Fibroblast of skin of abdomen (primary cell): Measurements from ENCODE around the gene SNRPA1.
A peak's percentile ranks its signal among the peaks of the same experiment; 100 is the strongest.

Experiments
- DNase-seq: peaks from one replicate; pipeline ENCODE4 v3.0.0-alpha.2; 2013

Gene SNRPA1

DNA sequence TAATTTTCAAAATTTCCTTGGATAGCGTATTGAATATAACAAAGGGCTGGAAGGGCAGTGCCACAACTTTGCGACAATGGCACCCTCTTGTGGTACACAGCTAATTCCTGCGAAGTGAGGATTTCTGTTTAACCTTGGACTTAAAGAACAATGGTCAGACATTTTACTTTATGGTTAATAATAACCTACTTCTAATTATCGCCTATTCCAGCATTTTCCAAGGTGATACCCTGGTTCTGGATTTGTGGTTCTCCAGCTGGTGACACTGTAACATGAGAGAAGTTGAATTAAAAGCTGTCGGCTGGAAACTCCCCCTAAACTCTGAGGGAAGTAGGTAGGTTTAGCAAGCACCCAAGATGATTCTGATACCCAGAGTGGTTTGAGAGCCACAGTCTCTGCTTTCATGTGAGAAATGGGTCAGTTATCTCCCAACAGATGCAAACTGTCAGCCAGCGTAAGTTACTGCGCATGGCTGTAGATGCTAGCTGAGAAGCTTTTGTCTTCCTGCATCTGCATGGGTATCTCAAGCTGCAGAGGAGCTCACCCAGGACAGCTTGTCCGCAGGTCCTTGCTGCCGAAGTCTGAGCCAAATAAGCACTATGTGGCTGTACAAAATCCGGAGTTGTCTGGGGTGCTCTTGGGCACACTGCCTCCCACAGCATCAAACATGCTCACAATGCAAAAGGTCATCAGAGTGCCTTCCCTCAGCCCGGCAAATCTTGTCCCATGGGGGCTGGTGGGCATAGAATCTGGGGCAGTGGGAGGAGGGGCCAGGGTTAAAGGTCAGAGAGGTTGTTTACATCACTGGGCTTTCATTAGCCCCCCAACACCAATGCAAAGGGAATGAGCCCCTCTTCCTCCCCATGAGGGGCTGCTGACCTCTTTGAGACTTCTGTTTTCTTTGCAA lies 36.6 kb downstream of the SNRPA1 start:
- DNase-seq: peak; percentile 68

DNA sequence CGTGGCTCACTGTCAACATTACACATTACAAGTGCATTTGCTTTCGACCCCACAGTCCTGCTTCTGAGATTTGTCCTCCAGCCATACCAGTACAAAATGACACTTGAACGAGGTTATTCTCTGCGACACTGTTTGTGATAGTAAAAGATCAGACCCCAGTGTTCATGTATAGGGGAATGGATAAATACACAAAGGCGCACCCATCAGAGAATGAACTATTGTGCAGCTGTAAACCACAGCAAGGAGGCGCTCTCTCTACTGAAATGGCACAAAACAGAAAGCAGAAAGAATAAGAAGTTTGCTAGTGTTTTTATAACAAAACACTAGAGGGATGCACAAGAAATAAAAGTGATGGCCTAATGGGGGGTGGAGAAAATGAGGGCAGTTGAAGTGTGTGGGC lies 38.3 kb downstream of the SNRPA1 start:
- DNase-seq: no peak

DNA sequence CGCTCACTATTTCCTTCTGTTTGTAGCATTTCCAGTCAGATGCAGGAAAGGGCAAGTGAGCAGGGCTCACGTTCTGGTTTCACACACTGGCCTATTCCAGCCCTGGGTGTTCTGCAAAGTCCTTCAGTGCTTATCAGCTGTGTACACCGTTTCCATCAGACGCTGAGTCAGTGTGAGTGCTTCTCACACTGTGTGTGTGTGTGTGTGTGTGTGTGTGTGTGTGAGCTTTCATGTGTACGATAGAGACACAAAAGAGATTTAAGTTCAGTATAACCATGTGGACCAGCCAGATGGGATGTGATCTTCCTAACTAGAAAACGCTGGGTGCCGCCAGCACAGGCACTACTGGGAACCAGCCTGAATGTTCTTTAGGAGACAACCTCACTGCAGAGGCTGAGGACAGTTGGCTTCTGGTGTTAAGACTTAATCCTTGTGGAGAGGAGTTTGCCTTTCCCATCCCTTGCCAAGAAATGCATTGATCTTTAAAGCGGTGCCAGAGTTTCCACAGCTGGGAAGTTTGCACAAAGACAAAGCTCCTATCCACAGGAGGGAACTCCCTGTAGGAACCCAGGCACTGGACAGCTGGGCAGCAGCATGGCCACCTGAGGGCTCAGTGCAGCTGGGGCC lies 39.3 kb downstream of the SNRPA1 start:
- peak; percentile 53 for DNase-seq

DNA sequence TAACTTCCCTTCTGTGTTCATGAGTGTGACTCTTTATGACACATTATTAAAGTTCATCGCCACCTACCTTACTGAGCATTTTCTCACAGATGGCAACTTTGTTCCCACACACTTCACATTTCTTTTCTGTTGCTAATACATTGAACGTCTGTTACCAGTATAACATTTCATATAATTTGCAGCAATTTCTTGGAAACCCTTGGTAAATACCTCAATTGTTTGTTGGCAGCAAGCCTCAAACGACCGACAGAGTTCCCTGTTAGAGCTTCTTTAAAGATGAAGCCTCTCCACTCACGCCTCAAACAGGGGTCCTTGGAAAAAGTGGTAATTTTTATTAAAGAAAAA lies 40.0 kb downstream of the SNRPA1 start:
- no peak for DNase-seq

DNA sequence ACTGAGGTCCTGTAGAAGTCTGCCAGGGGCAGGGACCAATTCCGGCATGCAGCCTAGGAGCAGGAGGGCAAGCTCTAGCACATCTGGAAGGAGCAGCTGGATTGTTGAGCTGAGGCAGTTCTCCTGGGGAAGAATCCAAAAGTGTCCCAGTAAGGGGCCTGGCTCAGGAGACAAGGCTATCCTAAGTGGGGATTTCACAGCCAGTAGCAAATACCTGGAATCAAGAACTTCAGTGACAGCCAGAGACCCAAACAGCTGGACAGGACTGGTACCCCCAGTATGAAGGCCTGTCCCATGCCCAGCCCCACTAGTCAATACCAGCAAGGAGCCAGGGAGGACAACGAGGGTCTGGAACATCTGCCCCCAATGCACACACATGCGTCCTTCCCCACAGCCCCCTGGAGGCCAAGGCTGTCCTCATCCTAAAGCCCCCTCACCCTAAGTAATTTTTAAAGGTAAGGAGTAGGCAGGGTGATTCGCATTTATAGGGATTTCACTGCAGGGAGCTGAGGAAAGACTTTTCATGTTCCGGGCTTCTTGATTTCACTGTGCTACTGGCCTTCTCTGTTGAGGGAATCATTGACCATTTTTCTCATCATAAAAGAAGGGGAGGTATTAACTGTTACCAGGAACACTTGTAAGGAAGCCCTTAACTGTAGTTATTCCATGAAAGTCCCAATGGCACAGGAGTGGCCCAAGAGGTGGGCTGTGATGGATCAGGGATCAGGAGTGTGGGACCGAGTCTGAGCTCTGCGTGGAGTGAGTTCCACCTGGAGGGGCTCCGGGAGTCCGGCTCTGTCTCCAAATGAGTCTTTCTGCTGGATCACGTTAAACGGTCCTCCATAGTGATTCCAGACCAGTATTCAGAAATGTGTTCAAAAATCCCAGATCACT lies 40.6 kb downstream of the SNRPA1 start:
- DNase-seq: no peak

DNA sequence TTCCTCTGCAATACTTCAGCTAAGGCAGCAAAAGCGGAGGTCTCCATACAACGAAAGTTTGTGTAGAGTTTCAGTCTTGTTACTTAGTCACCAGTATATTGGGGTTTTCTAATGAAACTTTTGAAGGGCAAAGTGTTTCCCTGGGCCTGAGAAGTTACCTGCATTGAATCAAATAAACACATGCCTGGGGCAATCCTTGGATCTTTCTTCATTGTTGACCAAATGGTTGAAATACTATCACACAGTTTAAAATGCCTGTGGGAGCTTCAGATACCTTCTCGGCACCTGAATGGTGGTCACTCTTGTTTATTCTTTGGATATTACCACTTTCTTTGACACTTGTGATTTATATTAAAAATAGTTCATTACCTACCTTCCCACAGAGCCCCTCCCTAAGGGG lies 42.2 kb downstream of the SNRPA1 start:
- DNase-seq: no peak

DNA sequence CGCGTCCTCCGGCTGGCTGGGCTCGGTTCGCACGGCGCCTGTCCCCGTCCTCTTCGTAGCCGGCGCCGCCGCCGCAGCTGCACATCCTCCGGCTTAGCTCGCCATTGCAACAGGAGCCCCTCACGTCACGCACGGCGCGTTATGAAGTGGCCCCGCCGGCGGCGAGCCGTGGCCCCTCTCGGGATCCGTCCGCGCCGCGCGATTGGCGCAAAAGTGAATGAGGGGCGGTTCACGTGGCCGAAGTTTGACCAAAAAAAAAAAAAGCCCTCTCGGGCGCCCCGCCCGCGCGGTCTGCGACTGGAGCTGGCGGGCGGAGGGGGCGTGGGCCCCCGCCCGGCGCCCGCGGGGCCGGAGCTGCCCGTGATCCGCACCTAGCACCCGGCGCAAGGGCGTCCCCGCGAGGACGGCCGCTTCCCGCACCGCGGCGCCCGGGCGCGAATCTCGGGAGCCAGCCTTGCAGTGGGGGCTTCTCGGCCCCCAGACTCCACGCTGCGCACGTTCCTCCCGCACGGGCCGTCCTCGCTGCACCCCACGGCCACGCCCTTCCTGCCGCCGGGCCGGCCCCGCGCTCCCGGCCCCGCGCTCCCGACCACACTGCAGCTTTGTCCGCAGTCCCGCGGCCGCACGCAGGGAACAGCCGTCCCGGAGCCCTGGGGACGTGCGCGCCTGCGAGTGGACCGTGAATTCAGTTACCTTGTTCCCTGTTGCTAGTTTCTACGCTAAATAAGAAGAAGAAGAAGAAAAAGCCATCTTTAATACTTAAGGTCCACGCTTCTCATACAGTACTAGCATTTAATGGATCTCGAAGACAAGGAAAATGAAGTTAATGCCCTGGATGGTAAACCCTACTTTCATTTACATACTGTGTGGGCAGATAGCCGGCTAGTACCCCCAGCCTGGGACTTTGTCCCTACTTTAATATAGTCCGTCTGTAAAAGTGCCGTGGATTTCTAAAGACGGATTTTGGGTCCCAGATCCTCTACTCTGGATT lies 42.9 kb downstream of the SNRPA1 start, which contains the start of gene CHSY1:
Gene CHSY1 (minus strand): TSS at position 219 of the 991 bp plus-strand sequence. CDS start 592 bp downstream, outside the sequence.
- peak; percentile 95 for DNase-seq

DNA sequence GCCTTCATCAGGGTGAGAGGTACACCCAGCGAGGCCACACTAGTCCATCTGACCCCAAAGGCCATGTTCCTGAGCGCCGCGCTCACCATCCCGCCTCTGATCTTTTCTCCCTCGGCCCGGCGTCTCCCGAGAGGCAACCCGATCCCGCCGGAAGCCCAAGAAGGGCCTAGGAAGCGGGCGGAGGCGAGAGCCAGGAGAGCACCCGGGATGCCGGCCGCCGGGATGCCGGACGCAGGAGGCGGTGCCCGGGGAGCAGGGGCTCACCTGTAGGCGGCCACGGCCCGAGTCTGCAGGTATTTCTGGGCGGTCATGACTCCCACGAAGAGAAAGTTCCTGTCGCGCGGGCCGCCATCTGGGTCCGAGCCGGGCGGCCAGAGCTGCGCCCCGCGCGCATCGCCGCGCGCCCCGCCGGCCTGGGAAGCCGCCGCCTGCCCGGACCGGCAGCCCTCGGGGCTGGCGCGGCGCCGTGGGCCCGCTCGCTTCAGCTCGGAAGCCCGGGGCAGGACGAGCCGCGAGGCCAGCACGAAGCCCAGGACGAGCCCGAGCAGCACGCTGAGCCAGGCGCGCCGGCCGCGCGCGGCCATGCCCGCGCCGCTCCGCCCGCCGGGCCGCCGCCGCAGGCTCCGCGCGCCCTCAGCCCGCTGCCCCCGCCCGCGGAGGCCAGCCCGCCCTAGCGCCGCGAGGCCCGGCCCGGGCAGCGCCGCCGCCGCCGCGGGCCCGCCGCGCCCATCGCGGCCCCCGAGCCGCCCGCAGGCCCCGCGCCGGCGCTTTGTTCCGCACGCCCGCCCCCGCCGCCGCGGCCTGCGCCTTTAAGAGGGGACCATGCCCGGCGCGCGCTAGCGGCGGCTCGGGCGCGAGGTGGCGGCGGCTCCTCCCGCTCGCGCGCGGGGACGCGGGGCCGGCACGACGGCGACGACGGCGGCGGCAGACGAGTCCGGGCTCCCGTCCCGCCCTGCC lies 43.9 kb downstream of the SNRPA1 start:
- DNase-seq: no peak

DNA sequence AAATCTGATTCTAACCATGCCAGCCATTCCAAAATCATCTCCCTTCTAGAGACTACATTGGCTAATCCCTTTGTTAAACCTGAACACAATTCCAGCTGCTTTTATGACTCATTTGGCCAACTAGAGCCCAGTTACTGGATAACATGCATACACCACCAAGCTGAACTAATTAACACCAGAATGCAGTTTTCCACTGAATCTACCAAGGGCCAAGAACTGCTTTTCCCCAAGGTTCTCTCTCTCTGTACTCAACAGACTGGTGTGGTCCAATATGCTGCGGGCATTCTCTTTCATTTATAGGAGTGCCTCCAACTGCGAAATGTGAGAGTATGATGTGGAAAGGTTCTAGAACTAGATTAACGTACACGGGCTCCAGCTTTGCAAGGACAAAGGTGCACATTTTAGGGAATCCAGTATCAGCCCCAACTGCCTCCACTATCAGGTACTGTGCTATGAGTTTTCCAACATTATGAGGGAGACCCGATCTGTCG lies 44.7 kb downstream of the SNRPA1 start:
- peak; percentile 87 for DNase-seq

DNA sequence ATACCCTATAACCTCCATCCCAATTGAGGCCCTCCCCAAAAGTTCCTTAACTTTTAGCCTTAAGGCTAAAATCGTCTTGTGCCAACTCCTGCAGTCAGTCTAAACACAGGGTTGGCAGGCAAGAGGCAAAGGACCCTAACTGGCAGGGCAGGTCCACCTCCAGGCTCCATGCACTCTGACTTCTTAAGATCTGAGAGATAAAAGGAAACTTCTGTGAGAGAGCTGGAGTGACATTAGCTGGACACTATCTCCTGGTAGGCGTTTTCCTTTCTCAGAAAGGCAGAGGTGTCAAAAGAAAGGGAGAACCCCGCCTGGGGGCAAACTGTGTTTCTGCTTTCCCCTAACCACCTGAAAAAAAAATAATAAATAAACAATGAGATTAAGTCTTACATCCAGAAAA lies 46.8 kb downstream of the SNRPA1 start:
- DNase-seq: no peak

DNA sequence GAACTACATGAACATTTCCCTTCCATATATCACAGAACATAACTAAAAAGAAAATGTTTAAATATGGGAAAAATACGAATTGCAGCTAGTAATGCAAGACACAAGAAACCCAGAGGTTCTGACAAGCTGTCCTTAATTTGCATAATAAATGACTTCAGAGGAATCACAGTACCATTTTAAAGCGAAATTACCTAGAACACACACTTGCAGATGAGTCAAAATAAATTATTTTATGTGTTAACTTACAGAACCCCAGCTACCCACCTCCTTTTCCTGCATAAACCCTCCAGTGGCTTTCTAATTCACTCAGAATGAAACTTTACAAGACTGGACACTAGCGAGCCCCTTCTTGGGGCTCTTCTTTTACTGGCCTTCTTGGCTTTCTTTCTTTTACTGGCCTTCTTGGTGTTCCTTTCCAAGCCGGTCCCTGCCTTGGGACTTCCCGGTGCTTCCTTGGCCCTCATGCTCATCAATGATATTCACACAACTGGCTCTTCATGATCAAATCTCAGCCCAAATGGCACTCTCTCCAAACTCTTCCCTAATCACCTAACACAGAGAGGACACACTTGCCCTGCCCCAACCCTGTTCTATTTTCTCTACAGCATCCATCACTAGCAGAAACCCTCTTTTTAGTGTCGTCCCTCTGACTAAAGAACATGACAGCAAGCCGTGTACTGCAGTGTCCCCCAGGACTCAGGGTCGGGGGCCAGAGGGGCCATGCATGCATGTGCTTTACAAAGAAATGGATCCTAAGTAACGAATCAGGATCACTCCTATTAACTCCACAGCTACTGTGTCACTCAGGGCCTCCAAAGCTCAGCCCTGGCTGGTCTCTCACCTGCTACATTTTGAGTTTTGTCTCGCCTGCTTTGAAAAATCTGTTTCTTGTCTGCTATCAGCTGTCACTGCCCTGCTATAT lies 48.0 kb downstream of the SNRPA1 start:
- no peak for DNase-seq

DNA sequence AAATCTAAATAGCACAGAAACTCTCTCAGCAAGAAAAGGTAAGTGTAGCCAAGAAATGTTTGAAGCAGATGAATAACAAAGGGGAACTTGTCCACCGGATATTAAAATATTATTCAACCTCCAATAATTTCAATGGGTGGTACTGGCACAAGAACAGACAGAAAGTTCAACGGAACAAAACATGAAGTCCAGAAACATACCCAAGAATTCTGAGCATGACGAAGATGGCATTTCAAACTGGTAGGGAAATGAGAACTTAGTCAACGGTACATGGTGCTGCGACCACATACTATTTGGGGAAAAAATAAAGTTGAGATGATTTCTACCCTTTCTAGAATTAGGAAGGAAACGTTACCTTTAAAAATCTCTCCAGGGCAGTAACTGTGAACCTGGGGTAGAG lies 48.7 kb downstream of the SNRPA1 start:
- no peak for DNase-seq

DNA sequence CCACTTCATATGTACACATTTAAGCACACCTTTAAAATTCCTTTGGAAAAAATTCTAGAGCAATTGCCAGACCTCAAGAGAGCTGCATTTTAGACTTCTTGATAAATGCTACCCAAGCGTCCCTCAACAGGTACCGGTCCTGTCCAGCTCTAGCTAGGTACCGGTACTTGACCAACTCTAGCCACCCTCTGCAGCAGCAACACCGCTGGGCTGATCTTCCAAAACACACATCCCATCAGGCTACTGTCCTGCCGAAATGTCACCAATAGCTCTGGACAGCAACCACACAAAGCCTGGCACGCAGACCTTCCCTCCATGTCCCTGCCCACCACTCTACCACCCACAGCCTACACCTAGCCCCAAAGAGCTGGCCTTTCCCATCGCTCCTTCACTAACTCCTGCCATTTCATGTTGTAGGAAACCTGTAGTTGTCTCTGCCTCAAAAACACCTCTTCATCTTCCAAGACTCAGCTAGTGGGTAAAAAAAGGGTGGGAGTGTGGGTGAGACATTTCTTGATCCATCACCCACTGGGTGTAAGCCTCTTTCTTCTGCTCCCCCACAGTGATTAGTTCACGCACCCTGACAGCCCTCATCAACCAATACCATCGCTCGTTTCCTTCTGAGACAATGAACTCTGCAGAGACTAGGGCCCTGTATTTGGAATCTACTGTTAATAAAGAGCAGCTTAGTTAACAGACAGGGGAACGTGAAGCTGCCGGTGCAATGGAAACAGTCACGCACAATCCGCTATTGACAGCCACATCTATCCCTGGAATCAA lies 50.0 kb downstream of the SNRPA1 start:
- no peak for DNase-seq

DNA sequence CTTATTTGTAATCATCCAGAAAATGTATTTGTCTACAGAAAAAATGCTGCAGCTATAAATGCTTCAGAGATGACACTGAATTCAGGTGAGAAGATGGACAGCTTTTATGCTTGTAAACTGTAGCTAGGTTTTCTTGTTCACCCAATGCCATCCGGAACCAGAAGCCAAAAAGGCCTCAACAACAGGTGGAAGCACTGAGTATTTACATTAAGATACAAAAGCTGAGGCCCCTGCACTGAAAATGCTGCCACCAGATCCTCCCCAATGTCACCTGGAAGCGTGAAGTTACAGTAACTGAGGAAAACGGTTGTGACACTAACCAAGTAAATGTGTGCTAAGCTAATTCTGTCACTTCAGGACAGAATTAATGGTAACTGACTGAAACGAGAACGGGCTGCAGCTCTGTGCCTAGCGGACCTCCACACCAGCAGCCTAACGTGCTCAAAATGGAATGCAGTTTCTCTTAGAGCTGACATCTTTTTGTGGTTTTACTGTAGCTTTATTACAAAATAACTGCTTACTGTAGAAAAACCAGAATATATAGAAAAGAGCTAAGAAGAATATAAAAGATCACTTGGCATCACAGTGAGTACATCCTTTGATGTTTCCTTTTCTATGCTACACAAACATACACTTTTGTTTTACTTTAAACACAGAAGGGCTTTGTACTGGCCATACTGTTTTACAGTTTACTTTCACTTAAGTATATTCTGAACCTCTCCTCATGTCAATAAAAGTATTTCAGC lies 50.8 kb downstream of the SNRPA1 start:
- DNase-seq: peak; percentile 56

DNA sequence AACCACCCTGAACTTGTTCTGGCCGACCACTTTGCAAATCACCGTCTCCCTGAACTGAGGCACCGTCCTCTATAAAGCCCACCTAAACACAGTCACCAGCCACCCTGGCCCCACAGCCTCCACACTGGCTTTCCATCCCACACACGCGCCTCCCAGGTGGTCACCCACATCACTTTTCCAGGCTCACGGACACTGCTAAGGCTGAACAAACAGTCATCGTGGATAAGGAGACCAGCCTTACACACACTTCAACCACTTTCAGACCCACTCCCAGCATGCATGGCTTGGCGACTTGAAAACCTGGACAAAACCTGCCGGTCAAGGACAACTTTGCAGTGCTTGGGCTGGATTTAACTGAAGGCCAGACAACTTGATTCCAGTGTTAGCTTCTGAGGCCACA lies 51.6 kb downstream of the SNRPA1 start:
- no peak for DNase-seq

DNA sequence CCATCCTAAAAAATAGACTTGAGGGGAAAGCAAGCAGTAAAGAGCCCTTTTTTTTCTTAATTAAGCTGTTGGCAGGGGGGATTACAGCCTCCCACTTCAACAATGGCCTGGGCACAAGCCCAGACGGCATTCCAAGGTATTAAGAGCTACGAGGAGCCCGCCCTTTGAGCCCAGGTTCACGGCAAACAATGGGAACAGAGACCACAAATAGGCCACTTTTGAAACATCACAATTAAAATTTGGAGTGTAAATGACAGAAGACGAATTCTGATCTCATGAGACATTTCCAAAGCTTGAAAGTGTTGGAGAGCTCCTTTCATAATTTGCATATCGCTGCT lies 52.1 kb downstream of the SNRPA1 start:
- peak; percentile 36 for DNase-seq

DNA sequence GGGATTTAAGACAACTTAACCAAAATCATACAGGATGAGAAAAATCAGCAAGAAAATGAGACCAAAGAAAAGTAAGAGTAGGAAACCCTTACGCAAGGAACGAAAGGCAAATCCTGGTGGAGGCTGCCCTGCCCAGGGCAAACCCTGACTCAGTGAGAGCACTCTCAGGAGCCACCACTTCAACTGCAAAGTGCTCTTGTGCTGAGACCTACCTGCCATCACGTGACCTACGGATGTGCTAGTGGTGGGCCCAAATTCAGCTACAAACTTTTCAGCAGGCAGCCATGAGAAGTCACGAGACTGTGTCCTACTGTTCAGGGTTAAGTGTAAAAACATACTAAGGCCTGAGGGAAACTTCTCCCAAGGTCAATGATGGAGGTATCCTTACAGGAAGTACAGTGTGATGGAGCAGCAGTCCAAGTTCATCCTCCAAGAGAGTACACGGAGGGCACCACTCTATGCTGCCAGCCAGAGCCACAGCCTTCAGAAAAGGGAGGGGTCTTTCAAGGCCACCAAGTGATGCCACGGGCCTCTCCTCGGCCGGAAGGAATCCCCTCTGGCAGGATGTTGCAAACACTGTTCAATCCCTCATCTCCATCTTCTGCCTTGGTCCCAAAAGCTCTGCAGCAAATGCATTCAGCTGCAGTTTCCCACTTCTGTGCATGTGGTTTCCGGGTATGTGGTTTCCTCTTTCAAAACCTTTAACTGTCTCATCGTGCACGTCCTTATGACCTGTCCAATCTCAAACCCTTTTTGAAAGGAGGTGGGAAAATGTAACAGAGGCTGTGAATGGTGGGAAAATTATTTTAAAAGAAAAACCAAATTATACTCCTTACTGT lies 52.7 kb downstream of the SNRPA1 start:
- DNase-seq: peak; percentile 54
